ENCODE measurements around the gene GOLGA8S.
"Not testable (repeated sequence)": the region's sequence is repeated elsewhere in the genome, so short reads cannot be mapped to it uniquely, and the experiment has no call there.

Gene GOLGA8S

DNA sequence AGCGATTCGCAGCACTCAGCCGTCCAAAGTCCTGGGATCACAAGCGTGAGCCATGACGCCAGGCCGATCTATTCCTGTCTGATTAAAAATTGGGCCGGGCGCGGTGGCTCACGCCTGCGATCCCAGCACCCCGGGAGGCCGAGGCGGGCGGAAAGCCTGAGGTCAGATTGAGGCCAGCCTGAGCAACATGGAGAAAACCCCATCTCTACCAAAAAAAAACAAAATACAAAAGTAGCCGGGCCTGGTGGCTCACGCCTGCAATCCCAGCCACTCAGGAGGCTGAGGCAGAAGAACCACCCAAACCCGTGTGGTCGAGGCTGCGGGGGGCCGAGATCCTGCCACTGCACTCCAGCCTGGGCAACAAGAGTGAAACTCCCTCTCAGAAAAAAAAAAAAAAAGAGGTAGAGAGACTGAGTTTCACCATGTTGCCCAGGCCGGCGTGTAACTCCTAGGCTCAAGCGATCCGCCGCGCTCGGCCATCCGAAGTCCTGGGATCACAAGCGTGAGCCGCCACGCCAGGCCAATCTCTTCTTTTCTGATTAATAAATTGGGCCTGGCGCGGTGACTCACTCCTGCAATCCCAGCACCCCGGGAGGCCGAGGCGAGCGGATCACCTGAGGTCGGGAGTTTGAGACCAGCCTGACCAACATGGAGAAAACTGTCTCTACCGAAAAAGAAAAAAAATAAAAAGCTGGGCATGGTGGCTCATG is 18.5 kb downstream of the GOLGA8S start:
- H3K27me3 ChIP-seq (ENCODE audit: low read depth, low read length); H3K36me3 ChIP-seq (ENCODE audit: control insufficient read depth in 1 of 2, insufficient read depth in 2 of 2, low read length in 2 of 2); H3K4me3 ChIP-seq (ENCODE audit: low read depth in 1 of 2, low read length in 2 of 2); H3K9me3 ChIP-seq (ENCODE audit: control insufficient read depth in 1 of 2, low read length in 2 of 2); H3K27ac ChIP-seq (ENCODE audit: low read length); H3K4me1 ChIP-seq (ENCODE audit: control insufficient read depth in 1 of 2, insufficient read depth in 2 of 2, low read length in 2 of 2): not testable (repeated sequence)

DNA sequence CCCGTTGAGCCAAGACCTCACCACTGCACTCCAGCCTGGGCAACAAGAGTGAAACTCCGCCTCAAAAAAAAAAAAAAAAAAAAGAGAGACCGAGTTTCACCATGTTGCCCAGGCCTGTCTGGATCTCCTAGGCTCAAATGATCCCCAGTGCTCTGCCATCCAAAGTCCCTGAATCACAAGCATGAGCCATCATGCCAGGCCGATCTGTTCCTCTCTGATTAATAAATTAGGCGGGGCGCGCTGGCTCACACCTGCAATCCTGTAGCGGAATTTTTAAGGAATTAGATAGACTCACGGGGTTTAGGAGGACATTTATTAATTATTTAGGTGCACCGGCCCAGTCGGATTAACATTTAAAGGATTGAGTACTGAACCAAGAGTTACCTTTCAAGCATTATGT is 19.7 kb downstream of the GOLGA8S start:
- not testable (repeated sequence) for H3K9me3 ChIP-seq (ENCODE audit: control insufficient read depth in 1 of 2, low read length in 2 of 2); H3K27me3 ChIP-seq (ENCODE audit: low read depth, low read length)

DNA sequence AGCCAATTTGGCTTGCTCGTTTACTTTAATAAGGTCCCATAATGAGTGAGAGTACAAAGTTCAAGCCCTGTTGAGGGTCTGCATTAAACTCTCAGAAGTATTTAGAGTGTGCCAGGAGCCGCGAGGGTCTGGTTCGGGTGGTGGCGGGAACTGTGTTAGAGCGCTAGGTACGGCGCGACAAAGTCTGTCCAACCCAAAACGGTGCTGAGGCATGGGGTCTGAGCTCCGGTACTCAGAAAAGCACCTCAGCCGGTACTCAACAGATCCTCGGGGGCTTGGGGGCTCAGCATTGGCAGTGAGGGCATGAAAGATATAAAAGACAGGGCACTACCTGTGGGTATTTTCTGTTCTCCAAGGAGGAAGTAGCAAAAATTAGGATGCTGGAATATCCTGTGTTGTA is 24.4 kb downstream of the GOLGA8S start:
- H3K4me3 ChIP-seq (ENCODE audit: low read depth in 1 of 2, low read length in 2 of 2); H3K4me1 ChIP-seq (ENCODE audit: control insufficient read depth in 1 of 2, insufficient read depth in 2 of 2, low read length in 2 of 2); H3K27me3 ChIP-seq (ENCODE audit: low read depth, low read length); H3K27ac ChIP-seq (ENCODE audit: low read length); H3K9me3 ChIP-seq (ENCODE audit: control insufficient read depth in 1 of 2, low read length in 2 of 2); H3K36me3 ChIP-seq (ENCODE audit: control insufficient read depth in 1 of 2, insufficient read depth in 2 of 2, low read length in 2 of 2): not testable (repeated sequence)

More for the DNA sequence above, 19.7 kb downstream of the GOLGA8S start:
- not testable (repeated sequence) for H3K36me3 ChIP-seq (ENCODE audit: control insufficient read depth in 1 of 2, insufficient read depth in 2 of 2, low read length in 2 of 2); H3K4me3 ChIP-seq (ENCODE audit: low read depth in 1 of 2, low read length in 2 of 2); H3K4me1 ChIP-seq (ENCODE audit: control insufficient read depth in 1 of 2, insufficient read depth in 2 of 2, low read length in 2 of 2); H3K27ac ChIP-seq (ENCODE audit: low read length)

DNA sequence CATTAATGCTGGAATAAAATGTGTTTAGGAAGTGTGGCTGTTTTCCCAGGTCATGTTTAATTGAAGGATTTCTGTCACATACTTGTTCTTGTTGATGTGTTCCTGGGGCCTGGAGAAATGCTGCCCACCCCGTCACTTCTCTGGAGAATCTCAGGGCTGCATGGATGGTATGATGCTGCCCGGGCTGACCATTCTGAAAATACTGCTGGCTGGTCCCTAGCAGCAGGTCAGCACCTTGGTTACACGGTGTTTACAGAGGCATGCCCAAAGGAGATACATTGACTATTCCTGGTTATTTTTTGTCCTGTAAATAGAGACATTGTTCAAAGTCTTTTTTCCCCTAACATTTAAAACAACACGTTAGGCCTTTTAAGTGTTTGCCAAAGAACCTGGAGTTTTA is 26.2 kb downstream of the GOLGA8S start:
- not testable (repeated sequence) for H3K27ac ChIP-seq (ENCODE audit: low read length); H3K36me3 ChIP-seq (ENCODE audit: control insufficient read depth in 1 of 2, insufficient read depth in 2 of 2, low read length in 2 of 2)

DNA sequence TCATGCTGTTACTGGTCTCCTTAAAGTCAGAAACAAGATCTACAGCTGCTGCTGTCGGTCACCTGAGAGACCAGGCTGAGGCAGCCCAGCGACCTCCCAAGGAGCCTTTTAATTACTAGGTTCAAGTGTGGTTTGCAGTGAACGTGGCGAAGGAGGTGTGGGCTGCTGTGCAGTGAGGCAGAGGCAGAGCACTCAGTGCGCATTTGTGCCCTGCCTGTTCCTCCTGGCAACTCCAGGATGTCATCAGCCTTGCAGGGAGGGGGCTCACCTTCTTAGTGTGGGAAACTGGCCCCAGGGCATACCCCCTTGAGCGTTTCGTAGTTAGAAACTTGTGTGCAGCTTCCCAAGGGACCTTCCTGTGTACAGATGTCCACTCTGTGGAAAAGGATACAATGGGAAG is 26.6 kb downstream of the GOLGA8S start:
- H3K27ac ChIP-seq (ENCODE audit: low read length); H3K9me3 ChIP-seq (ENCODE audit: control insufficient read depth in 1 of 2, low read length in 2 of 2); H3K4me1 ChIP-seq (ENCODE audit: control insufficient read depth in 1 of 2, insufficient read depth in 2 of 2, low read length in 2 of 2); H3K4me3 ChIP-seq (ENCODE audit: low read depth in 1 of 2, low read length in 2 of 2); H3K36me3 ChIP-seq (ENCODE audit: control insufficient read depth in 1 of 2, insufficient read depth in 2 of 2, low read length in 2 of 2); H3K27me3 ChIP-seq (ENCODE audit: low read depth, low read length): not testable (repeated sequence)

More for the DNA sequence above, 26.2 kb downstream of the GOLGA8S start:
- H3K9me3 ChIP-seq (ENCODE audit: control insufficient read depth in 1 of 2, low read length in 2 of 2); H3K4me1 ChIP-seq (ENCODE audit: control insufficient read depth in 1 of 2, insufficient read depth in 2 of 2, low read length in 2 of 2); H3K4me3 ChIP-seq (ENCODE audit: low read depth in 1 of 2, low read length in 2 of 2); H3K27me3 ChIP-seq (ENCODE audit: low read depth, low read length): not testable (repeated sequence)

DNA sequence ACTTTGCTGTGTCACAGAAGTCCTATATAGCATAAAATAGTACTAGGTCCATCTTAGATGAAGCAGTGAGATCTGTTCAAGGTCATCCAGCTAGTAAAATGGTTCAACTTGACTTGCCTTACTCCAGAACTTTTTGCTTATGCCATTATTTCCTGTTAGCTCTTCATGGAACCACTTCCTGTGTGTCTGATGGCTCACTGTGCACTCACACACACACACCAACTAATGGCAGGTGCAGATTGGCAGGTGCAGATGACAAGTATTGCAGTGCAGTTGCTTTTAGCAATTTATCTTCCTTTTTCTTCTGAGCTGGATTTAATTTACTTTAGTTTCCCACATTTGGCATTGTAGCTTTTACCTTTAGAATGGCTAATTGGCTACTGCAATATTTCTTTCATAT is 29.8 kb downstream of the GOLGA8S start:
- H3K36me3 ChIP-seq (ENCODE audit: control insufficient read depth in 1 of 2, insufficient read depth in 2 of 2, low read length in 2 of 2) = no peaks in the 10 kb centered on the region
- no peaks in the 10 kb centered on the region for H3K4me1 ChIP-seq (ENCODE audit: control insufficient read depth in 1 of 2, insufficient read depth in 2 of 2, low read length in 2 of 2)
- no peaks in the 10 kb centered on the region for H3K9me3 ChIP-seq (ENCODE audit: control insufficient read depth in 1 of 2, low read length in 2 of 2)
- no peak overlapping the region for H3K4me3 ChIP-seq (ENCODE audit: low read depth in 1 of 2, low read length in 2 of 2)
- H3K27ac ChIP-seq (ENCODE audit: low read length) = no peak overlapping the region
- no peaks in the 10 kb centered on the region for H3K27me3 ChIP-seq (ENCODE audit: low read depth, low read length)

DNA sequence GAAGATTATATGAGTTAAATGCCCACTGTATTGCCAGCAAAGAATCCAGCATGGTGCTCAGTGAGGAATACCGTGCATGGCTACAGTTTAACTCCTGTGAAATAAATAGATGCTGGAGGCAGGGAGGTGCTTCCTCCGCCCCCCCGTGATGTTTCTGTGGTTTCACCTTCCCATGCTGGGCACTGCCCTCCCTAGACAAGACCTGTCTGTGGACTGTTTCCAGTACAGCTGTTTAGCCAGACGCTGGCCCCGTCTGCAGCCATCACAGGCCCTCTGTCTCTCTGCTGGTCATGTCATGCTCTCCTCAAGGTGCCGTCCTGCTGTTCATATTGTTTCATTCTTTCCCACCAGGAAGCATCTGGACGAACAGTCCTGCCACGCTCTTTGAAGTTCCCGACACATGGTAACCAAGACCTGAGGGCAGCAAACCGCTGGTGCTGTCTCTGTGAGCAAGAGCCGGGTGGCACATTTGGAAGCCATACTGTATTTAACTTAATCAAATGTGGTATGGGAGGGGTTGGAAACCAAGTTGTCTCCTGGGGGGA is 31.4 kb downstream of the GOLGA8S start:
- Histone ChIP-seq H3K9me3 (ENCODE audit: control insufficient read depth in 1 of 2, low read length in 2 of 2) (no peaks in the 10 kb centered on the region), H3K36me3 (ENCODE audit: control insufficient read depth in 1 of 2, insufficient read depth in 2 of 2, low read length in 2 of 2) (no peaks in the 10 kb centered on the region), H3K4me1 (ENCODE audit: control insufficient read depth in 1 of 2, insufficient read depth in 2 of 2, low read length in 2 of 2) (no peaks in the 10 kb centered on the region), H3K27ac (ENCODE audit: low read length) (no peak overlapping the region), H3K4me3 (ENCODE audit: low read depth in 1 of 2, low read length in 2 of 2) (no peak overlapping the region), H3K27me3 (ENCODE audit: low read depth, low read length) (no peaks in the 10 kb centered on the region)

DNA sequence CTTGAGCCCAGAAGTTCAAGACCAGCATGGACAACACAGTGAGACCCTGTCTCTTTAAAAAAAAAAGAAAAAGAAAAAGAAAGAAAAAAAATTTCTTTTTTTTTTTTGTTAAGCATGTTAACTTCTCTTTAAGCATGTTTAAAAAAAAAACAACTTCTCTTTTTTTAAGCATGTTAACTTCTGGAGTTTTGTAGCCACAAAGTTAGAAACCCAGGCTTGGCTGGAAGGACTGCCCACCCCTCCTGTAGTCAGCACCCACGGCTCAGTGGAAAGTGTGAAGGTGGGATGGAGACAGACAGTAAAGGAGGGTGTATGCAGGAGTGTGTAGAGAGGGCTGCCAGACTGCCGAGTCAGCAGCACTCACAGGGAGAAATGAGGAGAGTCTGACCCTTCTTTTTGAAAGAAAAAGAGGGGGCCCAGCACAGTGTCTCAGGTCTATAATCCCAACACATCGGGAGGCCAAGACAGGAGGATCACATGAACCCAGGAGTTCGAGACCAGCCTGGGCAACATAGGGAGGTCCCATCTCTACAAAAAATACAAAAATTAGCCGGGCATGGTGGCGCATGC is 33.2 kb downstream of the GOLGA8S start:
- H3K27ac ChIP-seq (ENCODE audit: low read length) = no peak overlapping the region
- no peaks in the 10 kb centered on the region for H3K4me1 ChIP-seq (ENCODE audit: control insufficient read depth in 1 of 2, insufficient read depth in 2 of 2, low read length in 2 of 2)
- H3K27me3 ChIP-seq (ENCODE audit: low read depth, low read length) = no peaks in the 10 kb centered on the region
- H3K4me3 ChIP-seq (ENCODE audit: low read depth in 1 of 2, low read length in 2 of 2) = no peak overlapping the region
- no peaks in the 10 kb centered on the region for H3K9me3 ChIP-seq (ENCODE audit: control insufficient read depth in 1 of 2, low read length in 2 of 2)
- H3K36me3 ChIP-seq (ENCODE audit: control insufficient read depth in 1 of 2, insufficient read depth in 2 of 2, low read length in 2 of 2) = no peaks in the 10 kb centered on the region

DNA sequence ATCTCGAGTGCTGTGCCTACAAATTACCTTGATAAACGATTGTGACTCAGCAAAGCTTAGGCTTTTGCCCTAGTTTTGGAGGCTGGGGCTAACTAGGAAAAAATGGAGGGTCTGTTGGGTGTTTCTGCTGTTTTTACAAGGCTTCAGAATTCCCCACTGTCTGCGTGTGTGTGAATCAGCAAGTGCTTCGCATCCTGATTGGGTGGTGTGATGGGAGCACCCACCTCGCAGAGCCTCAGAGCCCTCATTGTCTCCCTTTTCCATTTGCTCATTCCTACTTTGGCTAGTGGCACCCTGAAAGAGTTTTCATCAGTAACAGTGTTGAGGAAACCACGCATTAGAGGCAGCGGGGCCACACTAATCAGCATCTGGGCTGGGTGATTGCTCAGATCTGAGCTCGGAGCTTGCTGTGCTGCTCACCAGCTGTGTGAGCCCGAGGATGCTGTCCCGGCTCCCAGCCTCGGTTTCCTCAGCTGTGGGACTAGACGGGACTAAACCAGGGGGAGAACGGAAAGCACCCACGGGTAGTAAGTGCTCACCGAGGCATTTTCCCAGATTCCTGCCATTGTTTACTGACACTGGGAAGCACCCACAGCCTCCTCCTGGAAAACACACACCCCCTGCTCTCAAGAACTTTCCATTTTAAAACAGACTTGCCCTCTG is 40.6 kb downstream of the GOLGA8S start:
- no peaks in the 10 kb centered on the region for H3K27me3 ChIP-seq (ENCODE audit: low read depth, low read length)
- no peak overlapping the region for H3K4me3 ChIP-seq (ENCODE audit: low read depth in 1 of 2, low read length in 2 of 2)
- H3K9me3 ChIP-seq (ENCODE audit: control insufficient read depth in 1 of 2, low read length in 2 of 2) = no peaks in the 10 kb centered on the region
- H3K4me1 ChIP-seq (ENCODE audit: control insufficient read depth in 1 of 2, insufficient read depth in 2 of 2, low read length in 2 of 2) = no peaks in the 10 kb centered on the region
- no peak overlapping the region for H3K27ac ChIP-seq (ENCODE audit: low read length)
- H3K36me3 ChIP-seq (ENCODE audit: control insufficient read depth in 1 of 2, insufficient read depth in 2 of 2, low read length in 2 of 2) = no peaks in the 10 kb centered on the region

DNA sequence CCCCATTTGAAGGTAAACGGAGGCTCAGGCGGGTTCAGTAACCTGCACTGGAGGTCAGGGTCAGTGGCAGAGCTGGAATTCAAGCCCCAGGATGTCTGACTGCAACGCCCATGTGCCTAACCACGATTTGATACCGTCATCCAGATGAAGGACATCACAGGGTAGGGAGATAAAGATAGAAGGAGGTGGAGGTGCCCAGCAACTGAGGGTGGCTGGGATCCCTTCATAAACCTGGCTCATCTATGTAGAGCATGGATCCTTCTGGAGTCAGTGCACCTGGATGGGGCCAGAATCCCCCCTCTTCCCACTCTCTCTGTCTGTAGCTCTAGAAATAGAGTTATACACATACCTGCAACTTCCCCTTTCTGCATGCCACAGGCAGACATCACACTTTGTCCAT is 41.3 kb downstream of the GOLGA8S start:
- Histone ChIP-seq H3K9me3 (ENCODE audit: control insufficient read depth in 1 of 2, low read length in 2 of 2) (no peaks in the 10 kb centered on the region), H3K27ac (ENCODE audit: low read length) (no peak overlapping the region), H3K4me3 (ENCODE audit: low read depth in 1 of 2, low read length in 2 of 2) (no peak overlapping the region), H3K27me3 (ENCODE audit: low read depth, low read length) (no peaks in the 10 kb centered on the region), H3K4me1 (ENCODE audit: control insufficient read depth in 1 of 2, insufficient read depth in 2 of 2, low read length in 2 of 2) (no peaks in the 10 kb centered on the region), H3K36me3 (ENCODE audit: control insufficient read depth in 1 of 2, insufficient read depth in 2 of 2, low read length in 2 of 2) (no peaks in the 10 kb centered on the region)

DNA sequence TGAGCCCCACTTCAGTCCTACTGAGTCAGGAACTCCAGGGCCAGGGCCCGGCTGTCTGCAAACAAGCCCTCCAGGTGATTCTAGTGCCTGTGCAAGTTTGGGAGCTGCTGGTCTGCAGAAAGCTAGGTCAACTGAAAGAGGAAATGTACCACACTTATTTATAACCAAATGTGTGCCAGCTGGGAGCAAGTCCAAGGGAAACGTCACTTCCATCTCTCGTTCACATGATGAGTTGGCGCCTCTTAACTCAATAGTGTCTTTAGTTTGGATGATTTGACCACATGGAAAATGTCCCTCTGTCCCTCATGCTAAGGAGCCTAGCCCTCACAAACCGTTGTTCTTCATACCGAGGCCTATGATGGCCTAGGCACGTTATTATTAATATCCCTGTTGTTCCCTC is 43.2 kb downstream of the GOLGA8S start:
- no peak overlapping the region for H3K4me3 ChIP-seq (ENCODE audit: low read depth in 1 of 2, low read length in 2 of 2)
- no peaks in the 10 kb centered on the region for H3K36me3 ChIP-seq (ENCODE audit: control insufficient read depth in 1 of 2, insufficient read depth in 2 of 2, low read length in 2 of 2)
- no peaks in the 10 kb centered on the region for H3K9me3 ChIP-seq (ENCODE audit: control insufficient read depth in 1 of 2, low read length in 2 of 2)
- no peaks in the 10 kb centered on the region for H3K4me1 ChIP-seq (ENCODE audit: control insufficient read depth in 1 of 2, insufficient read depth in 2 of 2, low read length in 2 of 2)
- no peaks in the 10 kb centered on the region for H3K27me3 ChIP-seq (ENCODE audit: low read depth, low read length)
- H3K27ac ChIP-seq (ENCODE audit: low read length) = no peak overlapping the region

All from muscle layer of duodenum (tissue), 2 donors.